HepG2 (cell line): ENCODE data around the gene SLAMF9. TPM values are rescaled to one million over a fixed set of nuclear protein-coding genes. Genes with fewer than 3 reads are reported as not detected.

ENCODE experiments used
- ATAC-seq: fragments of 200-7000 bp; cut with Tn5 transposase; 3 replicates; pipeline ENCODE4 v1.9.1; 2020; ENCODE audit warnings: mild to moderate bottlenecking, moderate library complexity
- BruUV-seq: library from RNA; stranded (reverse); fragments of 400-500 nt; replicated peaks from 2 replicates; lab custom pipeline; 2021; lab: Mats Ljungman, UMichigan
- CTCF ChIA-PET: fragments of 300-600 bp; formaldehyde crosslinking; extraction: SDS; loops from one replicate; lab custom pipeline; 2021; ENCODE audit warnings: low total read pairs, inconsistent platforms, low intra/inter-chr PET ratio; lab: Yijun Ruan, JAX
- POLR2A ChIA-PET: fragments of 350-600 bp; sonication (Branson Sonifier 250); formaldehyde crosslinking; loops from one replicate; lab custom pipeline; 2020; ENCODE audit warnings: antibody characterized with exemption, inconsistent platforms; lab: Yijun Ruan, JAX
- DNase-seq: peaks from one replicate; pipeline ENCODE4 v3.0.0-alpha.2; 2015; ENCODE audit warnings: low spot score
- FAIRE-seq: peaks from 3 replicates; lab custom pipeline; 2011; peaks lifted over from hg19 to GRCh38; lab: Jason Lieb, UNC
- H2AFZ ChIP-seq: one replicate; pipeline ENCODE4 v1.6.1; 2011; ENCODE audit warnings: low read length, inconsistent platforms
- H3K27ac ChIP-seq: fragments of 300-600 bp; 3 replicates; pipeline ENCODE4 v1.8.0; 2011; ENCODE audit warnings: mixed run types, mild to moderate bottlenecking, mixed read lengths, low read length, inconsistent platforms; ENCODE audit not compliant: insufficient read depth; ENCODE audit errors: extremely low read length
- H3K27me3 ChIP-seq, 2 experiments: fragments of 200-600 bp in 1 of 2; 2 replicates in 1 of 2; 3 replicates in 1 of 2; pipeline versions ENCODE4 v1.6.0 to v1.8.0; 2011; ENCODE audit warnings: low read length in 2 of 2, mild to moderate bottlenecking in 2 of 2, moderate library complexity in 2 of 2, inconsistent platforms in 1 of 2; ENCODE audit not compliant: insufficient read depth in 2 of 2, control insufficient read depth in 1 of 2
- H3K36me3 ChIP-seq, 2 experiments: fragments of 200-600 bp in 1 of 2; replicated peaks in 1 of 2; 2 replicates in 1 of 2; 3 replicates in 1 of 2; pipeline versions ENCODE4 v1.5.1 to v1.8.0; 2011; ENCODE audit warnings: low read length in 2 of 2, inconsistent platforms in 1 of 2; ENCODE audit not compliant: insufficient read depth in 2 of 2, control insufficient read depth in 1 of 2
- H3K4me1 ChIP-seq: 2 replicates; pipeline ENCODE4 v1.5.1; 2012; ENCODE audit warnings: low read length, inconsistent platforms; ENCODE audit not compliant: insufficient read depth
- H3K4me2 ChIP-seq: 2 replicates; pipeline ENCODE4 v1.6.0; 2011; ENCODE audit warnings: low read depth, low read length, inconsistent platforms
- H3K4me3 ChIP-seq, 3 experiments: fragments of 200-600 bp in 1 of 3; sonication (generic), shearing (Covaris generic) in 1 of 3; replicated peaks in 1 of 3; 2 replicates each; pipeline ENCODE4 v1.5.1; 2011 to 2016; ENCODE audit warnings: low read length in 3 of 3, inconsistent platforms in 2 of 3, low read depth in 2 of 3, mild to moderate bottlenecking in 2 of 3, control low read depth in 1 of 3, mixed read lengths in 1 of 3; ENCODE audit not compliant: insufficient read depth in 1 of 3
- H3K79me2 ChIP-seq: one replicate; pipeline ENCODE4 v1.6.1; 2011; ENCODE audit warnings: low read length, inconsistent platforms; ENCODE audit not compliant: insufficient read depth
- H3K9ac ChIP-seq: 2 replicates; pipeline ENCODE4 v1.6.0; 2011; ENCODE audit warnings: mild to moderate bottlenecking, low read depth, low read length, inconsistent platforms; ENCODE audit not compliant: insufficient read depth
- H3K9me3 ChIP-seq: 2 replicates; pipeline ENCODE4 v1.5.1; 2012; ENCODE audit warnings: mild to moderate bottlenecking, low read length
- H4K20me1 ChIP-seq: 2 replicates; pipeline ENCODE4 v1.6.0; 2011; ENCODE audit warnings: inconsistent platforms, mild to moderate bottlenecking, low read length, moderate library complexity; ENCODE audit not compliant: insufficient read depth
- ARNT2 ChIP-seq: sonication (generic); formaldehyde crosslinking; IDR thresholded peaks from 2 replicates; pipeline ENCODE4 v1.8.0; 2022; ENCODE audit warnings: mild to moderate bottlenecking, low read depth, missing genetic modification reagents, moderate library complexity
- ETV5 ChIP-seq: IDR thresholded peaks from 2 replicates; pipeline ENCODE4 v1.6.1; 2018; ENCODE audit warnings: missing biosample characterization, missing genetic modification reagents, inconsistent platforms, borderline replicate concordance
- ETV6 ChIP-seq: sonication (generic); formaldehyde crosslinking; conservative IDR thresholded peaks from 2 replicates; pipeline ENCODE4 v1.4.0; 2020; ENCODE audit warnings: missing genetic modification reagents
- GATAD2A ChIP-seq: IDR thresholded peaks from 2 replicates; pipeline ENCODE4 v1.6.1; 2016
- MBNL3 ChIP-seq: fragments of 250-450 bp; sonication (Bioruptor Pico); conservative IDR thresholded peaks from 2 replicates; pipeline ENCODE4 v1.8.0; 2022; ENCODE audit warnings: mild to moderate bottlenecking, inconsistent platforms
- MEIS1 ChIP-seq: sonication (generic); formaldehyde crosslinking; IDR thresholded peaks from 2 replicates; pipeline ENCODE4 v1.9.0; 2021; ENCODE audit warnings: mild to moderate bottlenecking, missing genetic modification reagents, moderate library complexity, borderline replicate concordance
- NFYB ChIP-seq: sonication (generic); formaldehyde crosslinking; IDR thresholded peaks from 2 replicates; pipeline ENCODE4 v1.4.0; 2020; ENCODE audit warnings: missing genetic modification reagents
- PHB2 ChIP-seq: fragments of 450-650 bp; IDR thresholded peaks from 2 replicates; pipeline ENCODE4 v1.6.1; 2018; ENCODE audit not compliant: partially characterized antibody
- RAD21 ChIP-seq: fragments of 450-650 bp; formaldehyde crosslinking; IDR thresholded peaks from 2 replicates; pipeline ENCODE4 v1.5.0; 2020; ENCODE audit warnings: mild to moderate bottlenecking
- REXO4 ChIP-seq: sonication (generic); formaldehyde crosslinking; IDR thresholded peaks from 2 replicates; pipeline ENCODE4 v1.8.0; 2022; ENCODE audit warnings: missing genetic modification reagents, mild to moderate bottlenecking, borderline replicate concordance
- RXRA ChIP-seq: sonication (generic); formaldehyde crosslinking; IDR thresholded peaks from 2 replicates; pipeline ENCODE4 v1.5.1; 2020; ENCODE audit warnings: missing genetic modification reagents
- ZMYM4 ChIP-seq: sonication (generic); formaldehyde crosslinking; IDR thresholded peaks from 2 replicates; pipeline ENCODE4 v1.8.1; 2023; ENCODE audit warnings: mild to moderate bottlenecking, missing genetic modification reagents
- ZNF747 ChIP-seq: sonication (generic); formaldehyde crosslinking; IDR thresholded peaks from 2 replicates; pipeline ENCODE4 v1.8.1; 2023; ENCODE audit warnings: missing genetic modification reagents, mild to moderate bottlenecking, borderline replicate concordance
- WGBS: methylation state at CpG from one replicate; pipeline ENCODE4 v1.1.6; 2017; ENCODE audit warnings: low lambda C conversion rate; 5-methylcytosine and 5-hydroxymethylcytosine counted together
- in situ Hi-C: cut with HindIII; loops from 2 replicates; pipeline ENCODE4 v1.10.0; 2017; ENCODE audit warnings: low pct_unique_long_range_greater_than_20kb; ENCODE audit not compliant: extremely low pct_ligation_motif_present
- intact Hi-C: fragments of 100-400 bp; cut with micrococcal nuclease; formaldehyde crosslinking; loops from one replicate; pipeline ENCODE4 v1.10.0; 2022; ENCODE audit not compliant: unreplicated experiment
- polyA plus RNA-seq, 8 experiments: library from polyadenylated mRNA; depleted of rRNA in 3 of 8; stranded (reverse) in 7 of 8; unstranded in 1 of 8; fragments of >200 nt; fragmentation: Illumina TruSeq in 4 of 8; extraction: Trizol in 4 of 8; gene quantifications; 2 replicates each; pipeline versions ENCODE4 v1.2.1 to v1.2.3, GENCODE V29; 2011 to 2016; ENCODE audit warnings: low read depth in 4 of 8, missing spikeins in 1 of 8, mixed read lengths in 1 of 8; ENCODE audit not compliant: insufficient read depth in 1 of 8
- total RNA-seq, 5 experiments: library from RNA; depleted of rRNA; stranded (reverse); fragments of >200 nt; fragmentation: Illumina TruSeq; extraction: Trizol; gene quantifications; 2 replicates each; pipeline ENCODE4 v1.2.3, GENCODE V29; 2016; ENCODE audit warnings: low read depth in 1 of 5
- TF ChIP-seq, protein P1 (sequence below): sonication (generic); formaldehyde crosslinking; IDR thresholded peaks from 2 replicates; pipeline ENCODE4; 2020; ENCODE audit warnings: missing genetic modification reagents, mild to moderate bottlenecking, borderline replicate concordance
- TF ChIP-seq, protein P2 (sequence below): sonication (generic); formaldehyde crosslinking; IDR thresholded peaks from 2 replicates; pipeline ENCODE4 v1.8.1; 2023; ENCODE audit warnings: mild to moderate bottlenecking, missing genetic modification reagents, borderline replicate concordance
- TF ChIP-seq, protein P3 (sequence below): sonication (generic); formaldehyde crosslinking; IDR thresholded peaks from 2 replicates; pipeline ENCODE4 v1.4.0; 2020; ENCODE audit warnings: mild to moderate bottlenecking, missing genetic modification reagents
- TF ChIP-seq, protein P4 (sequence below): sonication (generic); formaldehyde crosslinking; IDR thresholded peaks from 2 replicates; pipeline ENCODE4 v1.5.1; 2020; ENCODE audit warnings: mild to moderate bottlenecking, missing genetic modification reagents, borderline replicate concordance

SLAMF9 gene
- total and polyA plus RNA-seq, 2 of the 13 experiments (the other 11 are each of a cell fraction or from before 2014, with no cell fraction given) = 0.82 TPM; not detected in 1

DNA sequence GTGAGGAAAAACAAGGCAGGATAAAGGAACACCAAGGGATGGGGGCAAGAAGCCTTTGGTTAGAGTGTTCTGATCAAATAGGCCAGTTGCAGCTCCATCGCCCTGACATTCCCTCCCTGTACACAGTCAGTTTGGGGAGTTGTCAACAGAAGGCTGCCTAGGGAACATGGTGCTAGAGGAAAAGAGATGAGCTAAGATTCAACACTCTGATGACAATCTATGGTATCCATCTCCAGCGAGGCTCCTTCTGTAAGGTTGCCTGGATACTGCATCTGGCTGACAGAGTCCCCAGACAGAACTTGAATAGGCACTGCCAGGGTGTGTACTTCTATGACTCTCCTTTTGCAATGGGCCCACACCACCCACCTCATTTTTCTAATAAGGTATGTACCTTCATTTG, 11.2 kb upstream of the SLAMF9 start (continued):
- TF ChIP-seq ETV6 (CRISPR knock-in tag) (no peak), ARNT2 (CRISPR knock-in tag) (no peak), ETV5 (no peak), REXO4 (no peak), MBNL3 (no peak), ZNF747 (CRISPR knock-in tag) (no peak)
- TF ChIP-seq, protein P1, sequence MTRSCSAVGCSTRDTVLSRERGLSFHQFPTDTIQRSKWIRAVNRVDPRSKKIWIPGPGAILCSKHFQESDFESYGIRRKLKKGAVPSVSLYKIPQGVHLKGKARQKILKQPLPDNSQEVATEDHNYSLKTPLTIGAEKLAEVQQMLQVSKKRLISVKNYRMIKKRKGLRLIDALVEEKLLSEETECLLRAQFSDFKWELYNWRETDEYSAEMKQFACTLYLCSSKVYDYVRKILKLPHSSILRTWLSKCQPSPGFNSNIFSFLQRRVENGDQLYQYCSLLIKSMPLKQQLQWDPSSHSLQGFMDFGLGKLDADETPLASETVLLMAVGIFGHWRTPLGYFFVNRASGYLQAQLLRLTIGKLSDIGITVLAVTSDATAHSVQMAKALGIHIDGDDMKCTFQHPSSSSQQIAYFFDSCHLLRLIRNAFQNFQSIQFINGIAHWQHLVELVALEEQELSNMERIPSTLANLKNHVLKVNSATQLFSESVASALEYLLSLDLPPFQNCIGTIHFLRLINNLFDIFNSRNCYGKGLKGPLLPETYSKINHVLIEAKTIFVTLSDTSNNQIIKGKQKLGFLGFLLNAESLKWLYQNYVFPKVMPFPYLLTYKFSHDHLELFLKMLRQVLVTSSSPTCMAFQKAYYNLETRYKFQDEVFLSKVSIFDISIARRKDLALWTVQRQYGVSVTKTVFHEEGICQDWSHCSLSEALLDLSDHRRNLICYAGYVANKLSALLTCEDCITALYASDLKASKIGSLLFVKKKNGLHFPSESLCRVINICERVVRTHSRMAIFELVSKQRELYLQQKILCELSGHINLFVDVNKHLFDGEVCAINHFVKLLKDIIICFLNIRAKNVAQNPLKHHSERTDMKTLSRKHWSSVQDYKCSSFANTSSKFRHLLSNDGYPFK (CRISPR knock-in tag) = no peak
- TF ChIP-seq, protein P2, sequence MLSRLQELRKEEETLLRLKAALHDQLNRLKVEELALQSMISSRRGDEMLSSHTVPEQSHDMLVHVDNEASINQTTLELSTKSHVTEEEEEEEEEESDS (CRISPR knock-in tag) = no peak
- TF ChIP-seq, protein P3, sequence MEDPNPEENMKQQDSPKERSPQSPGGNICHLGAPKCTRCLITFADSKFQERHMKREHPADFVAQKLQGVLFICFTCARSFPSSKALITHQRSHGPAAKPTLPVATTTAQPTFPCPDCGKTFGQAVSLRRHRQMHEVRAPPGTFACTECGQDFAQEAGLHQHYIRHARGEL (CRISPR knock-in tag) = no peak

DNA sequence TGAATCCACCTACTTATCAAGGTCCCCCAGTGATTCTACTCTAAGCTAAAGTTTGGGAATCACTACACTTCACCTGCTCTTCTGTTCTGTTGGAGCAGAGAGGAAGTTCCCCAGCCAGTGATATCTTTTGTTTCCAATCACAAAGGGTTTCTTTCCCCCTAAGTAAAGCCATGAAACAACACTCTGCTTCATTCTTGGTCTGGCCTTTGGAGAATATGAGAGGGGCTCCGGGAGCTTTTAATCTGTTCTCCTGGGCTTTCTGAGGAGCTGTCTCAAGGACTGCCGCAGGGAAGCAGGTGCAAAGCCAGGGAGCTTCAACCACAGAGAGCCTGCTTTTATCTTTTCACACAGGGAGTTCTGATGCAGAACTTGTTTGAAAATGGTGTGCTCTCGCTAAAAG, 10.1 kb upstream of the SLAMF9 start:
- POLR2A ChIA-PET = no interaction called here
- TF ChIP-seq RAD21 (no peak), GATAD2A (no peak), RXRA (CRISPR knock-in tag) (no peak), ZMYM4 (no peak), NFYB (CRISPR knock-in tag) (no peak), PHB2 (no peak), MEIS1 (CRISPR knock-in tag) (no peak)
- TF ChIP-seq, protein P4, sequence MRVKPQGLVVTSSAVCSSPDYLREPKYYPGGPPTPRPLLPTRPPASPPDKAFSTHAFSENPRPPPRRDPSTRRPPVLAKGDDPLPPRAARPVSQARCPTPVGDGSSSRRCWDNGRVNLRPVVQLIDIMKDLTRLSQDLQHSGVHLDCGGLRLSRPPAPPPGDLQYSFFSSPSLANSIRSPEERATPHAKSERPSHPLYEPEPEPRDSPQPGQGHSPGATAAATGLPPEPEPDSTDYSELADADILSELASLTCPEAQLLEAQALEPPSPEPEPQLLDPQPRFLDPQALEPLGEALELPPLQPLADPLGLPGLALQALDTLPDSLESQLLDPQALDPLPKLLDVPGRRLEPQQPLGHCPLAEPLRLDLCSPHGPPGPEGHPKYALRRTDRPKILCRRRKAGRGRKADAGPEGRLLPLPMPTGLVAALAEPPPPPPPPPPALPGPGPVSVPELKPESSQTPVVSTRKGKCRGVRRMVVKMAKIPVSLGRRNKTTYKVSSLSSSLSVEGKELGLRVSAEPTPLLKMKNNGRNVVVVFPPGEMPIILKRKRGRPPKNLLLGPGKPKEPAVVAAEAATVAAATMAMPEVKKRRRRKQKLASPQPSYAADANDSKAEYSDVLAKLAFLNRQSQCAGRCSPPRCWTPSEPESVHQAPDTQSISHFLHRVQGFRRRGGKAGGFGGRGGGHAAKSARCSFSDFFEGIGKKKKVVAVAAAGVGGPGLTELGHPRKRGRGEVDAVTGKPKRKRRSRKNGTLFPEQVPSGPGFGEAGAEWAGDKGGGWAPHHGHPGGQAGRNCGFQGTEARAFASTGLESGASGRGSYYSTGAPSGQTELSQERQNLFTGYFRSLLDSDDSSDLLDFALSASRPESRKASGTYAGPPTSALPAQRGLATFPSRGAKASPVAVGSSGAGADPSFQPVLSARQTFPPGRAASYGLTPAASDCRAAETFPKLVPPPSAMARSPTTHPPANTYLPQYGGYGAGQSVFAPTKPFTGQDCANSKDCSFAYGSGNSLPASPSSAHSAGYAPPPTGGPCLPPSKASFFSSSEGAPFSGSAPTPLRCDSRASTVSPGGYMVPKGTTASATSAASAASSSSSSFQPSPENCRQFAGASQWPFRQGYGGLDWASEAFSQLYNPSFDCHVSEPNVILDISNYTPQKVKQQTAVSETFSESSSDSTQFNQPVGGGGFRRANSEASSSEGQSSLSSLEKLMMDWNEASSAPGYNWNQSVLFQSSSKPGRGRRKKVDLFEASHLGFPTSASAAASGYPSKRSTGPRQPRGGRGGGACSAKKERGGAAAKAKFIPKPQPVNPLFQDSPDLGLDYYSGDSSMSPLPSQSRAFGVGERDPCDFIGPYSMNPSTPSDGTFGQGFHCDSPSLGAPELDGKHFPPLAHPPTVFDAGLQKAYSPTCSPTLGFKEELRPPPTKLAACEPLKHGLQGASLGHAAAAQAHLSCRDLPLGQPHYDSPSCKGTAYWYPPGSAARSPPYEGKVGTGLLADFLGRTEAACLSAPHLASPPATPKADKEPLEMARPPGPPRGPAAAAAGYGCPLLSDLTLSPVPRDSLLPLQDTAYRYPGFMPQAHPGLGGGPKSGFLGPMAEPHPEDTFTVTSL (CRISPR knock-in tag) = no peak

More for the DNA sequence above, 10.1 kb upstream of the SLAMF9 start:
- Histone ChIP-seq H3K27me3 (peaks cover 0 to 23% of the 10 kb centered on the region in 2 experiments; a peak in 4 of 5 replicates), H3K79me2 (no peaks in the 10 kb centered on the region), H2AFZ (no peak overlapping the region), H3K4me3 (no peak overlapping the region), H4K20me1 (no peaks in the 10 kb centered on the region), H3K9ac (no peak overlapping the region), H3K27ac (no peak overlapping the region), H3K4me1 (no peaks in the 10 kb centered on the region), H3K36me3 (no peaks in the 10 kb centered on the region), H3K9me3 (no peaks in the 10 kb centered on the region), H3K4me2 (no peak overlapping the region)
- WGBS = 13% methylated on average over 3 of the region's 3 CpGs
- no peak for ATAC-seq
- in situ Hi-C loops = no loop called here
- CTCF ChIA-PET = no interaction called here
- intact Hi-C loops = no loop called here
- no peak for DNase-seq
- no TSS peak for BruUV-seq
- FAIRE-seq = no peak
